ENCODE data around the gene SMYD3. TPM values are rescaled to one million over a fixed set of nuclear protein-coding genes. Genes with fewer than 3 reads are reported as not detected.

SMYD3 gene
- polyA plus RNA-seq, 2 of the 4 experiments (the other 2 are of a cell fraction), result 18.2 to 35.2 TPM

- Histone ChIP-seq H3K4me3 (no peak overlapping the region), H3K9me3 (no peaks in the 10 kb centered on the region), H3K4me1 (peaks cover 4% of the 10 kb centered on the region; the same call in 1 of the 3 replicates), H3K4me2 (no peak overlapping the region), H3K27ac (no peak overlapping the region)
- DNase-seq (ENCODE audit: low read depth in 1 of 2, low spot score in 1 of 2), result no peak
- POLR2A ChIA-PET, result no interaction called here
- no peak for FAIRE-seq
- TF ChIP-seq KDM1A (IDR thresholded peaks at IDR 0.05; ENCODE audit: low read depth) (no peak), TFCP2L1 (CRISPR knock-in tag; IDR thresholded peaks at IDR 0.05) (no peak), HOXA7 (CRISPR knock-in tag; IDR thresholded peaks at IDR 0.05) (no peak), NFE2L2 (conservative IDR thresholded peaks at IDR 0.05; ENCODE audit: low read length) (no peak), RNF2 (IDR thresholded peaks at IDR 0.05; ENCODE audit: borderline replicate concordance, low read depth) (no peak), ZSCAN20 (CRISPR knock-in tag; IDR thresholded peaks at IDR 0.05) (no peak), EHF (CRISPR knock-in tag; IDR thresholded peaks at IDR 0.05) (no peak), ZFP36 (IDR thresholded peaks at IDR 0.05; ENCODE audit: borderline replicate concordance, partially characterized antibody) (no peak), GATA3 (IDR thresholded peaks at IDR 0.05; ENCODE audit: borderline replicate concordance) (no peak)
- TF ChIP-seq, protein P1, sequence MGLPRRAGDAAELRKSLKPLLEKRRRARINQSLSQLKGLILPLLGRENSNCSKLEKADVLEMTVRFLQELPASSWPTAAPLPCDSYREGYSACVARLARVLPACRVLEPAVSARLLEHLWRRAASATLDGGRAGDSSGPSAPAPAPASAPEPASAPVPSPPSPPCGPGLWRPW (IDR thresholded peaks at IDR 0.05), result no peak
- TF ChIP-seq, protein P2, sequence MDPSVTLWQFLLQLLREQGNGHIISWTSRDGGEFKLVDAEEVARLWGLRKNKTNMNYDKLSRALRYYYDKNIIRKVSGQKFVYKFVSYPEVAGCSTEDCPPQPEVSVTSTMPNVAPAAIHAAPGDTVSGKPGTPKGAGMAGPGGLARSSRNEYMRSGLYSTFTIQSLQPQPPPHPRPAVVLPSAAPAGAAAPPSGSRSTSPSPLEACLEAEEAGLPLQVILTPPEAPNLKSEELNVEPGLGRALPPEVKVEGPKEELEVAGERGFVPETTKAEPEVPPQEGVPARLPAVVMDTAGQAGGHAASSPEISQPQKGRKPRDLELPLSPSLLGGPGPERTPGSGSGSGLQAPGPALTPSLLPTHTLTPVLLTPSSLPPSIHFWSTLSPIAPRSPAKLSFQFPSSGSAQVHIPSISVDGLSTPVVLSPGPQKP (IDR thresholded peaks at IDR 0.05; ENCODE audit: low read depth, low read length), result no peak
- 52% methylated on average over 1 of the region's 1 CpG for WGBS (ENCODE audit: missing lambda C conversion rate)
- CTCF ChIA-PET, result no interaction called here
- no peak for ATAC-seq
Observed at GRCh38 chr1:246179401-246179800, 327.7 kb downstream of the SMYD3 start.

GRCh38 chr1:246178717-246179311, 328.3 kb downstream of the SMYD3 start:
- WGBS (ENCODE audit: missing lambda C conversion rate), result 93% methylated on average over 6 of the region's 6 CpGs
- H3K4me3 ChIP-seq, result no peak overlapping the region
- TF ChIP-seq BHLHE40 (IDR thresholded peaks at IDR 0.05; ENCODE audit: low read depth, low read length) (no peak), SREBF2 (IDR thresholded peaks at IDR 0.05) (no peak), RCOR1 (IDR thresholded peaks at IDR 0.05; ENCODE audit: low read depth, low read length) (no peak), CBX8 (IDR thresholded peaks at IDR 0.05) (no peak), CTCF (IDR thresholded peaks at IDR 0.05) (no peak), EP300 (IDR thresholded peaks at IDR 0.05) (no peak), REST (IDR thresholded peaks at IDR 0.05) (no peak), GATA3 (IDR thresholded peaks at IDR 0.05; ENCODE audit: borderline replicate concordance) (no peak), JUN (IDR thresholded peaks at IDR 0.05) (no peak), POLR2AphosphoS2 (conservative IDR thresholded peaks at IDR 0.05; ENCODE audit: low read length) (no peak), TFCP2L1 (CRISPR knock-in tag; IDR thresholded peaks at IDR 0.05) (no peak), ZFP36 (IDR thresholded peaks at IDR 0.05; ENCODE audit: borderline replicate concordance, partially characterized antibody) (no peak), KDM5A (IDR thresholded peaks at IDR 0.05) (no peak), NFE2L2 (conservative IDR thresholded peaks at IDR 0.05; ENCODE audit: low read length) (no peak), HEYL (CRISPR knock-in tag; IDR thresholded peaks at IDR 0.05) (no peak), ZNF302 (CRISPR knock-in tag; IDR thresholded peaks at IDR 0.05) (no peak)
- TF ChIP-seq, protein P3, sequence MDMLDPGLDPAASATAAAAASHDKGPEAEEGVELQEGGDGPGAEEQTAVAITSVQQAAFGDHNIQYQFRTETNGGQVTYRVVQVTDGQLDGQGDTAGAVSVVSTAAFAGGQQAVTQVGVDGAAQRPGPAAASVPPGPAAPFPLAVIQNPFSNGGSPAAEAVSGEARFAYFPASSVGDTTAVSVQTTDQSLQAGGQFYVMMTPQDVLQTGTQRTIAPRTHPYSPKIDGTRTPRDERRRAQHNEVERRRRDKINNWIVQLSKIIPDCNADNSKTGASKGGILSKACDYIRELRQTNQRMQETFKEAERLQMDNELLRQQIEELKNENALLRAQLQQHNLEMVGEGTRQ (IDR thresholded peaks at IDR 0.05), result no peak
- TF ChIP-seq, protein P1 (IDR thresholded peaks at IDR 0.05), result no peak
- POLR2A ChIA-PET, result no interaction called here
- ATAC-seq (no peak), DNase-seq (ENCODE audit: low read depth in 1 of 2, low spot score in 1 of 2) (no peak), FAIRE-seq (no peak)
- no peaks in the 10 kb centered on the region for H3K9me3 ChIP-seq
- peaks cover 4% of the 10 kb centered on the region; the same call in 1 of the 3 replicates for H3K4me1 ChIP-seq
- CTCF ChIA-PET, result no interaction called here
- H3K4me2 ChIP-seq, result no peak overlapping the region
- no peak overlapping the region for H3K27ac ChIP-seq
